ENCODE results near the gene BMPR1A.
A peak's percentile ranks its signal among the peaks of the same experiment; 100 is the strongest.

BMPR1A gene

GRCh38 chr10:86969421-86970041, 213.1 kb downstream of the BMPR1A start:
- DNase-seq (ENCODE audit: low spot score): no peak
- TF ChIP-seq CTCF (IDR thresholded peaks at IDR 0.05; ENCODE audit: extremely low read depth, insufficient read depth, missing control alignments): no peak
- in situ Hi-C loops (cut with MboI; ENCODE audit: low pct_unique_long_range_greater_than_20kb, low sequenced_read_pairs, unreplicated experiment): no loop called here

- in situ Hi-C loops (cut with MboI; ENCODE audit: low pct_unique_long_range_greater_than_20kb, low sequenced_read_pairs, unreplicated experiment): no loop called here
- no peak for TF ChIP-seq CTCF (IDR thresholded peaks at IDR 0.05; ENCODE audit: extremely low read depth, insufficient read depth, missing control alignments)
- peak; percentile 39 for DNase-seq (ENCODE audit: low spot score)
Observed at GRCh38 chr10:86970162-86970981, 214.0 kb downstream of the BMPR1A start.

- in situ Hi-C loops (cut with MboI; ENCODE audit: low pct_unique_long_range_greater_than_20kb, low sequenced_read_pairs, unreplicated experiment): no loop called here
- no peak for DNase-seq (ENCODE audit: low spot score)
- no peak for TF ChIP-seq CTCF (IDR thresholded peaks at IDR 0.05; ENCODE audit: extremely low read depth, insufficient read depth, missing control alignments)
Observed at GRCh38 chr10:86970982-86971231, 214.5 kb downstream of the BMPR1A start.

GRCh38 chr10:86971232-86971991, 215.0 kb downstream of the BMPR1A start:
- in situ Hi-C loops (cut with MboI; ENCODE audit: low pct_unique_long_range_greater_than_20kb, low sequenced_read_pairs, unreplicated experiment): no loop called here
- no peak for TF ChIP-seq CTCF (IDR thresholded peaks at IDR 0.05; ENCODE audit: extremely low read depth, insufficient read depth, missing control alignments)
- peak; percentile 90 for DNase-seq (ENCODE audit: low spot score)

- no peak for DNase-seq (ENCODE audit: low spot score)
Observed at GRCh38 chr10:86972613-86973380, 216.4 kb downstream of the BMPR1A start.

More at GRCh38 chr10:86972613-86973380, 216.4 kb downstream of the BMPR1A start:
- in situ Hi-C loops (cut with MboI; ENCODE audit: low pct_unique_long_range_greater_than_20kb, low sequenced_read_pairs, unreplicated experiment): no loop called here
- no peak for TF ChIP-seq CTCF (IDR thresholded peaks at IDR 0.05; ENCODE audit: extremely low read depth, insufficient read depth, missing control alignments)

Measured in GM13977 (cell line).